GM18498 (cell line): Measurements from ENCODE around the gene SELENOM.
"Not testable (repeated sequence)": the region's sequence is repeated elsewhere in the genome, so short reads cannot be mapped to it uniquely, and the experiment has no call there.

ENCODE experiments used
- ATAC-seq: cut with Tn5 transposase; IDR thresholded peaks from one replicate; pipeline ENCODE4 v1.9.1; 2021; ENCODE audit warnings: mild to moderate bottlenecking, moderate library complexity; ENCODE audit not compliant: unreplicated experiment

Gene SELENOM

DNA sequence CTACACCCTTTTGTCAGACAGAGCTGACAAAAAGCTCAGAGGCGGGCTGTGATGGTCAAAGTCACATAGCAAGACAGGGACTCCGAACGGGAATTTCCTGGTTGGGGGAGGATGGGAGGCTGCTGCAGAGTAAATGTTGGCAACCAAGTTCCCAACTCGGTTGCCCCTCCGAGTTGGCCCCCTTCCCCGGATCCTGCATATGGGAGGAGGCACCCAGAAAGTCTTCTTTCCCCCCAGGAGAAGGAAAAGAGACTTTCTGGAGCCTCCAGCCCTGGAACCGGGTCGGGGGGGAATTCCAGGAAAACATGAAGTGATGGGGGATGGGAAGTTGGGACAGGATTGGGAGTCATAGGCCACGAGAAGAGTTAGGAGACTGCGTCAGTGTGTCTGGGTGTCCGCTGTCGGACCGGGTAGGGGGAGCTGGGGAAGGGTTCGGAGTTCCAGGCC, 614 bp downstream of the SELENOM start:
- ATAC-seq = no peak

DNA sequence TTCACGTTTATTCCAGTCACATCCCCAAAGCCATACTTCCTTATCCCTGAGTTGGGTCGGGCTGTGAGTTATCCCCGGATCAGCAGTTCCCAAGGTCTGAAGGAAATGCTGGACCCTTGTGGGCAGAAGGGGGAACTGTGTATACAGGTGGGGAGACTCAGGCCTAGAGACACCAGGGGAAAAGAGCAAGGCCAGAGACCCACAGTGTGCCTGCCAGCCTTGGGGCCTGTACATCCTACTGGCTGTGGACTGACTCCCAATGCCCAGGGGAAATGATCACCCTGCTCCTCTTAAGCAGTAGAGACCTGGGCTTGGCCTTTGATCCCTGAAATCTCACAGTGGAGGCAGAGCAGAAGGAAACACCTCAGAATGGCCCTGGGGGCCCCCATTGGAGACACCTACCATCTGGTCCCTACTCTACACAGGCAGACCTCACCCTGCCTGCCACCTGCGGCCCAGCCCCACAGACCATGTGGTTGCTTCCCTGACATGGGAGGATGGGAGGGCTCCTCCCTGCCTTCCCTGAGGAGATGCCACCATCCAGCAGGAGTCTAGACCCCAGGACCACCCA, 1.3 kb downstream of the SELENOM start:
- ATAC-seq = no peak

DNA sequence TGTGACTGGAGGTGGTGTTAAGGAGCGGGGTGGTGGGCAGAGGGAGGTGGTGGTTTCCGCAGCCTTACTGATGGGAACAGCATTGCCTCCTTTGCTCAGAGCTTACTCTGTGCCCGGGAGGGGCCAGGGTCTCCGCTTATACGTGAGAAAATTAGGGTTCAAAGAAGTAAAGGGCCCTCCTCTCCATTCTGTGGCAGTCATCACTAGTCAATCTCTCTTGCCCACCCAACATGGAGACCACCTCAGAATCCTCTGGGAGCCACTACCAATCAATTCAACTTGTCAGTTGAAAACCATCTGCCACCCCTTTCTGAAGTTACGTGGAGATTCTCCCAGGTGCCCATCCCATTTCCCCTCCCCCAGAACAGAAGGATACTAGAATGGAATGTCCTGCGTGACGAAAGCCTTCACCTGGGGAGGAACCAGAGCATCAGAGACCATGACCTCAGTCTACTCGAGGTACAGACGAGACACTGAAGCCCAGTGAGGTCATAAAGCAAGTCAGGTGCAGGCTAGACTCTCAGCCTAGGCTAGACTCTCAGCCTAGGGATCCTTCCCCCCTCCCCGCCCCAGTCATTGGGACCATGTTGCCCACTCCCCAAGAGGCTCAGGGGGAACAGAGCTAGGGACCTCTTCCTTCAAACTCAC, 2.0 kb downstream of the SELENOM start:
- no peak for ATAC-seq

DNA sequence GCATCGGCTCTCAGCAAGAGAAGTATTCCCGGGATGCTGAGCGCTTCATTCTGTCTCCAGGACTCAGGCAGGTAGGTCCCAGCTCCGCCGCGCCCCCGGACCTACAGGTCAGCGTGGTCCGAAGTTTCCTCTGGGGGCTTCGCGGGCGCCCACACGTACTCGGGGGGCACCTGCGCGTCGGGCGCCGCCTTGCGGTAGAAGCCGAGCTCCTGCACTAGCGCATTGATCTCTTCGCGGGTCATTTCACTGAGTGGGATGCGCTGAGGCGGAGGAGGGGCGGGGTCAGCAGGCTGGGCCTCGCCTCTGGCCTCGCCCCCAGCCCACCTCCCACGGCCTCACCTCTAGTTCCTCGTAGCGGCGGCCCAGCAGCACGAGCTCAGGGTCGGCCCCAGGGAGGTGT, 2.5 kb downstream of the SELENOM start:
- no peak for ATAC-seq

DNA sequence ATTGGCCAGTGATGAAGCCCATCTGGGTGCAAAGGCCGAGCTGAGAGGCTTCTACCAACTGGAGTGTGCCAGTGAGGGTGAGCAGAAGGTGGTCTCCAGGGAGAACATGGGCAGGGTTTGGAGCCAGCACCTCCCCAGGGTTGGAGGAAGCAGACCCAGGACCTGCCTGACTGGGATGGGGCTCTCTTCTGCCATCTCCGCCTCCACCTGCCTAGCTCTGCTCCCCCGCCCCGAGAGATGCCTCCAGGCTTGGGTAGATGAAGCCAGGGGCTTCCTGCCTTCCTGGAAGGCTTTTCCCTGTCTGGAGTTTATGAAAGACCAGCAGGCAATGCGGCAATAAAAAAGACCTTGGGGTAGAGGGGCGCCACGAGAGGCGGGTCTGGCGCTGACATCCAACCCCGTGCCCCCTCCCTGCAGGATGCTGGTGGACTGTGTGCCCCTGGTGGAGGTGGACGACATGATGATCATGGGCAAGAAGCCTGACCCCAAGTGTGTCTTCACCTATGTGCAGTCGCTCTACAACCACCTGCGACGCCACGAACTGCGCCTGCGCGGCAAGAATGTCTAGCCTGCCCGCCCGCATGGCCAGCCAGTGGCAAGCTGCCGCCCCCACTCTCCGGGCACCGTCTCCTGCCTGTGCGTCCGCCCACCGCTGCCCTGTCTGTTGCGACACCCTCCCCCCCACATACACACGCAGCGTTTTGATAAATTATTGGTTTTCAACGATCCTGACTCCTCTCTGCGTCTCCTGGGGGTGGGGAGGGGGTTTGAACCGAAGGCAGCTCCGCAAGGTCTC, 3.3 kb downstream of the SELENOM start:
- no peak for ATAC-seq

DNA sequence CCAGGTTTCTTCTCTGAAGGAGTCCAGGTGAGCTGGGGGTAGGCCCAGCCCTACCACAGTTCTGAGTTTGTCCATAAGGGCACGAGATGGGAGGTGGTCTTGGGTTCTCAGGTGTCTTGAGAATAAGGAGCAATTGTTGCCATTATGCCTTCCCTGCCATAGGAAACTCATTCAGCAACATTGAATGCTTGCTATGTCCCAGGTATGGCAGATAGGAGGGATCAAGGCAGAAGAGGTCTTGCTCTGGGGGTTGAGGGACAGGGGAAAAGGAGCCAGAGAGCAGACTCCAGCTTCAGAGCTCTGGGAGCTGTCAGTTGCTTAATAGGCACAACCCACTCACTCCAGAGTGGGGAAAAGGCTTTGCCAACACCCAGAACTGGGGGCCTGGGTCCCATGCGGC, 4.3 kb downstream of the SELENOM start:
- ATAC-seq = no peak

DNA sequence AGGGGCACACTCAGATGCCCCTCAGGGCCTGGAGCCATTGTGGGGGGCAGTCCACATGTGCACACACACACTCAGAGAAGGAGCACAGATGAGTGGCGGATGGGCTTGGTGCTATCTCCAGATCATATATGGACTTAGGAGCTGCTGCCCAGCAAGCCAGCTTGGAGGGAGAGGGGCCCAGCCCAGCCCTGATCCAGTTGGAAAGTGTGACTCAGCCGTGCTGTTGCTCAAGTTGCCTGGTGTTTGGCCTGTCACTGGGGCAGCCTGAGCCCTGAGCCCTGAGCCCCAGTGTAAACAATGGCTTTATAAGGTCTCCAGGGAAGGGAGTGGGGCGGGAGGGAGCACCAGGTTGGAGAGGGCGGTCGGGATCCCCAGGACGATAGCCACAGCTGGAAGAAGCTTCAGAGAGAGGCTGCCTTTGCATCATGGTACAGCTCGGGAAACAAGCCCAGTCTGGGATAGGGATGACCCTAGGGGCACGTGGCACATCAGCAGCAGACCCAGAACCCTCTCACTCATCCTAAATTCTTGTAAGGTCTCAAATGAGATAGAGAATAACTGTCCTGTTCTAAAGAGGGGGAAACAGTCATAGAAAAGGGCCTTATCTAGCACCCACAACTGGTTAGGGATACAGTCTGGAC, 4.8 kb downstream of the SELENOM start:
- no peak for ATAC-seq

DNA sequence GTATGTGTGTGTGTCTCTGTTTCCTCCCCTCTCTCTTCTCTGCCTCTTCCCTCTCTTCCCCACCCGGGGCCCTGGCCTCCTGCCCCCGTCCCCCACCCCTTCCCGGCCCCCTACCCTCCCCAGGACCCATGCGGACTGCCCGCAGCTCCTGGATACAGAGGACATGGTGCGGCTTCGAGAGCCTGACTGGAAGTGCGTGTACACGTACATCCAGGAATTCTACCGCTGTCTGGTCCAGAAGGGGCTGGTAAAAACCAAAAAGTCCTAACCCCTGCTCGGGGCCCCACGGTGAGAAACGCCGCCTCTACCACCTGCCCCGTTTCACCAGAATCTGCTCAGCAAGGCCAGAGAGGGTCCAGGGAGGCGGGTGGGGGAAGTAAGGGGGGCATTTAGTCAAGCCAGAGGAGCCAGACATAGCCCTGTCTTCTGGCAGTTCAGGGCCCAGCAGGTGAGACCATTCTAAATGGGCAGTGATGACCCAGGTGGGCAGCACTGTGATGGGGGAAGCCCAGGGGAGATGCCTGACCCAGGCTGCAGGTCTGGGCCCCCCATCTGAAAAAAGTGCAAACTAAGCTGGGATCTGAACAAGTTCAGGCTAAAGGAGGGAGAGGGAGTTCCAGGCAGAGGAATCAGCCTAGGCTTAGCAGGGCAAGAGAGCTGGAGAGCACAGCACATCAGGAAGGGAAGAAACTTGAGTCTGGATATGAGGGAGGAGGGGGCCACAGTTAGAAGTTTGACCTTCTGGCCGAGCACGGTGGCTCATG, 6.4 kb downstream of the SELENOM start:
- no peak for ATAC-seq

DNA sequence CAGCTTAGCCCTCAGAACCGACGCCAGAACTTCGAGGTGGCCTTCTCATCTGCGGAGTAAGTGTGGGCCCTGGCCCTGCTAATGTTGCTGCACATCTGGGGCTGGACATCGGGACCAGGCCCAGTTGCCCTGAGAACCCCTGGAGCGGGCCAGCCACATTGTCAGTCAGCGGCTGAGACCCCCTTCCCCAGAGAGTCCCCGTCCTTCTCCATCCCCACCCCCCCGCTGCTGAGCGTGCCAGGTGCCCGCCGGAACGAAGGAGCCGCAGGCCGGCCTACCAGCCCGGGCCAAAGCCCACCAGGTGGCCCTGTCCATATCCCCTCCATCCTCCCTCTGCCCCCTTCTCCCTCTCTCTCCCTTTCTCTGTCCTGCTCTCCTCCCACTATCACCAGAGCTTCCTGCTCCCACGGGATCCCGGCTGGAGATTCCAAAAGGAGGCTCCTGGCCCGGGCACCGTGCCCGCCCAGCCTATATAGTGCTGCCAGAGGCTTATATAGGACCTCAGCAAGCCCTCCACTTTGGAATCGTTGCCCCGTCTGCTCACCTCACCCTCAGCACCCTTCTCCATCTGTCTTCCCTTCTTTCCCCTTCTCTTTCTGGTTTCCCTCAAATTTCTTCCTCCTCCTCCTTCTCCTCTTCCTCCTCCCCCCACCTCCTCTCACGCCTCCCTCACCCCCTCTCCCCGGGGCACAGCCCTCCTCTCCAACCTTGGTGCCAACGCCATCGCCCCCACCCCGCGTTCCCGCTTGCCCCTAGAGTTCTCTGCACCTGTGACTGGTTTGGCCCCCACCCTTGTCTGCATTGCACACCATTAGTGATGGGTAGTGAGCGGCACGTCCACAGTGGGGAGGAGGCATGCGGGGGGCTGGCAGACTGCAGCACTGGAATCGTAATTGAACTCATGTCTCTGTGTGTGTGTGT, 7.3 kb downstream of the SELENOM start:
- ATAC-seq = no peak

DNA sequence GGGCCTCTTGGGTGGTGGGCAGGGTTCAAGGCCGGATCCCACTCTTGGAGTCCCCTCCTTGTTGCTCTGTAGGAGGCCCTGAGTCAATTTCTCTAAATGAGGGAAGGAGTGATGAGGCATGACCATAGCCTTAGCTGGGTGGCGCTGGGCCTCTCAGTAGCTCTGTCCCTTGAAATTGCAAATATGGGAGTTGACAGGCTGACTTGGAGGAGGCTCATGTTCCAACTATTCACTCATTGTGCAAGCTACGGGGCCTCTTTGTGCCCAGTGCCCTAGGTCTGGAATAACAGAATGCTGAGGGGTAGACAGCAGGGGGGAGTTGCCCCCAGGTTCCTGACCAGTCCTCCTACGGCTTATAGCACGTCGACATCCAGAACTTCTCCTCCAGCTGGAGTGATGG, 8.0 kb downstream of the SELENOM start:
- ATAC-seq = no peak

DNA sequence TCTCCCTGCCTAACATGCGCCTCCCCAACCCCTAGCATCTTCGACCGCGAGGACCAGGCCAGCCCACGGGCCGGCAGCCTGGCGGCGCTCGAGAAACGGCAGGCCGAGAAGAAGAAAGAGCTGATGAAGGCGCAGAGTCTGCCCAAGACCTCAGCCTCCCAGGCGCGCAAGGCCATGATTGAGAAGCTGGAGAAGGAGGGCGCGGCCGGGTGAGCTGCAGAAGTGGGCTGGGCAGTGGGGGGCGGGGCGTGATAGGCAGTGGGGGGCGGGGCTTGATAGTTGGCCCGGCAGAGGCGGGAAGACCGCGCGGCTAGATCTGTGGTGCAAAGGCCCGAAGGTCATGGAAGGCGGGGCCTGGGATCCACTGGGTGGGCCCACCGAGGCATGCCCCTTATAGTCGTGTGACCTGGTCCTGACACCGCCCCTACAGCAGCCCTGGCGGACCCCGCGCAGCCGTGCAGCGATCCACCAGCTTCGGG, 8.7 kb downstream of the SELENOM start:
- ATAC-seq = no peak

DNA sequence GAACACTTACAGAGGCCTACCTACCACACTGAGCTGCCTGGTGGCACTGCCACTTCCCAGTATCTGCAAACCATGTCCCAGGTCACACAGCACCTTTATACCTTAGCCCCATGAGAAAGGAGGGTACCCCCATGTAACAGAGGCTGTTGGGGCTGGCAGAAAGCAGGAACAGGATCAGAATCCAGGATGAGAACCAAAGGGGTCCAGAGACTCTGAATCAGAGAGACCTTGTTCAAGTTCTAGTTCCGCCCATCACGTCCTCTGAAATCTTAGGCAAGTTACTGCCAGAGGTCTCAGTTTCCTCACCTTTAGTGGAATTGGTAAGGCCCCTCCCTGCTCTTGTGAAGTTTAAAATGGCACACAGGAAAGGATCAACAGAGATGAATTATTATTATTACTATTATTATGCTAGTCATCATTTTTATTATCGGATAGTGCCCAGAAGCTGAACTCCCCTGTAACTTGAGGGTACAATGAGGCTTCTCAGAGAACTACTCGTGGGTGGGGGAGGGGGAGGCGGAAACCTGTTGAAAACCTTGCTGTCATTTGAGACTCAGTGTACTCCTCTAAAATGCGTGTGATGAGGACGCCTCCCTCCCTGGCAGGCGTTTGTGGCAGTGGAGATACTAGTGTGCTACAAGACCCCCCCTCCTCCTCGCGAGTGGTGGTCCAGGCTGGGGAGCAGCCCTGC, 9.3 kb downstream of the SELENOM start:
- no peak for ATAC-seq

DNA sequence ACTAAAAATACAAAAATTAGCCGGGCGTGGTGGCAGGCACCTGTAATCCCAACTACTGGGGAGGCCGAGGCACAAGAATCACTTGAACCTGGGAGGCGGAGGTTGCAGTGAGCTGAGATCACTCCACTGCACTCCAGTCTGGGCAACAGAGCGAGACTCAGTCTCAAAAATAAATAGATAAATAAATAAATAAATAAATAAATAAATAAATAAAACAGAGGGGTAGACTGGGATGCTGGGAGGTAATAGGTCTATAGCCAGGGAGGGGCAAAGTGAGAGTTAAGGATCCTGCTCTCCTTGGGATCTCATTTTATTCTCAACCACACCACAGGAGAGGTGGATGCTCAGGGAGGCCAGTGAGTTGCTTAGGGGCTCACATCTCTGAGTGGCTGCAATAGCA, 9.8 kb downstream of the SELENOM start:
- not testable (repeated sequence) for ATAC-seq

DNA sequence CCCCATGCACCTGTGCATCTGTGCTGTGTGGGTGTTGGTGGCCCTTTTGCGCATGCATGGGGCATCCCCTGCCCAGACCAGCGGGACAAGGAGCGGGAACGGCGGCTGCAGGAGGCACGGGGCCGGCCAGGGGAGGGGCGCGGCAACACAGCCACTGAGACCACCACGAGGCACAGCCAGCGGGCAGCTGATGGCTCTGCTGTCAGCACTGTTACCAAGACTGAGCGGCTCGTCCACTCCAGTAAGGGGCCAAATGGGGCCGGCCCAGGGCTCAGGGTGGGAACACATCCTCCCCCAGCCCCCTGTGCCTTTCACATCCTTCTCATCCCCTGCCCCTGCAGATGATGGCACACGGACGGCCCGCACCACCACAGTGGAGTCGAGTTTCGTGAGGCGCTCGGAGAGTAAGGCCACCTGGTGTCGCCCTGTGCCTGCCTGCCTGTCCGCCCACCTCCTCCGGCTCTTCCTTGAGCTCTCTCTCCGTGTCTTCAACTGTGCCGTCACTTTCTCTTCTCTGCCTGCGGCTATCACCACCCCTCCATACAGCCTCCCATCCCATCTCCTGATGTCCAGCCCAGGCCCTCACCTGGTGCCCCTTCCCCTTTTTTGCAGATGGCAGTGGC, 10.6 kb downstream of the SELENOM start:
- no peak for ATAC-seq

DNA sequence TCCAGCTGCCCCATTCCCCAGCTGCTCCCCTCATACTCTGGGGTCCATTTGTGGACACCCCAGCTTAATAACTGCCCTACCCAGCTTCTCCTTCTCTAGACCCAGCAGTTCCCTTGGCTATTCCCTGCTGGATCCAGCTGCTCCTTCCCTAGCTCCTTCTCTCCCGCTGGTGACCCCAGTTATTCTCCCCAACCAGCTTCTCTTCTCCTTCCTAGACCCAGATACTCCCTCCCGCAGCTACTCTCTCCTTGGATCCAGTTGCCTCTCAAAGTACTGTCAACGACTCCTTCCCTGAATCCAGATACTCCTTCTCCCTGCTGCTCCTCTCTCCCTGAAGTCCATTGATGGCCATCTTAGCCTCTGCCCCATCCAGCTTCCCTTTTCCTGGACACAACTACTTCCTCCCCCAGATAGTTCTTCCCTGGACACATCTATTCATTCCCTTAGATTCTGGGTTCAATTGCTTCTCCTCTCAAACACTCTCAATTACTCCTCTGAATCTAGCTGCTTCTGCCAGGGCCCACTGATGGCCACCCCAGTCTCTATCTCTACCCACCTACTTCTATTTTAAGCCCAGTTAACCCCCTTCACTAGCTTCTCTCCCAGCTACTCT, 11.6 kb downstream of the SELENOM start:
- ATAC-seq = no peak

DNA sequence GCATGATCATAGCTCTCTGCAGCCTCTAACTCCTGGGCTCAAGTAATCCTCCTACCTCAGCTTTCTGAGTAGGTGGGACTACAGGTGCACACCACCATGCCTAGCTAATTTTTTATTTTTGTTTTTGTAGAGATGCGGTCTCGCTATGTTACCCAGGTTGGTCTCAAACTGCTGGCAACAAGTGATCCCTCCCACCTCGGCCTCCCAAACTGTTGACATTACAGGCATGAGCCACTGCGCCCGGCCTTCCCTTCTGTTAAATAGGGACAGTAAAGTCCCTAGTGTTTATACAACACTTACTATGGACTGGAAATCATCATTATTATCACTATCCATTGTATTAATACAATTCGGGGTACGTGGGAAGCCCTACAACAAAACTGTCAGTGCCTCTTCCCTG, 12.6 kb downstream of the SELENOM start:
- ATAC-seq = no peak

DNA sequence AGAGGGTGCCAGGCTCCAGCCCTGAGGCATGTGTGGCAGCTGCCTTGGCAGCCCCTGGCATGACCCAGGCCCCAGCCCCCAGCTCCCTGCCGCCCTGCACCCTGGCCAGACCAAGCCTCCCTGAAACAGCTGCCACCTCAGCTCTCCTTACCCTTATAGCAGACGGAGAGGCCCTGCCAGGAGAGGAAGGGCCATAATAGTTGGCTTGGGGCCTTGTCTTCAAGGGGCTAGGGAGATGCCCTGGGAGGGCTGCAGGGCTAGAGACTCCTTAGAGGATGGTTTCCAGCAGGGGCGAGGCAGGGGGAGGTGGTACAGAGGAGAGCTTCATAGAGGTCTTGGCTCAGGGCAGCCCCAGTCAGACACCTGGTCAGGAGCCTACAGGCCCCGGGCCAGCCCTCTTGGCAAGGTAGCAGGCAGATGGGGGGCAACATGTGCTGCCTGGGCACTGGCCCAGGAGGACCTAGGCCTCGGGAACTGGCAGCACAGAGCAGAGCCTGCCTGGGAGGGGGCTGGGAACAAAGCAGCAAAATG, 13.3 kb downstream of the SELENOM start:
- no peak for ATAC-seq
